Measurements from ENCODE around the gene ZNF516.

The ZNF516 gene

GRCh38 chr18:76339246-76339620 is 155.8 kb downstream of the ZNF516 start:
- no peak for DNase-seq (ENCODE audit: low read depth)

GRCh38 chr18:76338619-76339245 is 156.3 kb downstream of the ZNF516 start:
- DNase-seq (ENCODE audit: low read depth): no peak

GRCh38 chr18:76338088-76338487 is 157.0 kb downstream of the ZNF516 start:
- DNase-seq (ENCODE audit: low read depth): no peak

- no peak for DNase-seq (ENCODE audit: low read depth)
Observed at GRCh38 chr18:76335859-76336640, 159.0 kb downstream of the ZNF516 start.

- DNase-seq (ENCODE audit: low read depth): no peak
Observed at GRCh38 chr18:76328140-76328539, 166.9 kb downstream of the ZNF516 start.

- DNase-seq (ENCODE audit: low read depth): no peak
Observed at GRCh38 chr18:76323891-76324290, 171.2 kb downstream of the ZNF516 start.

GRCh38 chr18:76322686-76323085 is 172.4 kb downstream of the ZNF516 start:
- DNase-seq (ENCODE audit: low read depth): no peak

GRCh38 chr18:76319366-76319765 is 175.7 kb downstream of the ZNF516 start:
- no peak for DNase-seq (ENCODE audit: low read depth)

GRCh38 chr18:76318607-76319006 is 176.4 kb downstream of the ZNF516 start:
- DNase-seq (ENCODE audit: low read depth): no peak

GRCh38 chr18:76317136-76317535 is 177.9 kb downstream of the ZNF516 start:
- DNase-seq (ENCODE audit: low read depth): no peak

- DNase-seq (ENCODE audit: low read depth): no peak
Observed at GRCh38 chr18:76315722-76316230, 179.3 kb downstream of the ZNF516 start.

GRCh38 chr18:76314496-76314895 is 180.5 kb downstream of the ZNF516 start:
- no peak for DNase-seq (ENCODE audit: low read depth)

GRCh38 chr18:76314015-76314414 is 181.0 kb downstream of the ZNF516 start:
- no peak for DNase-seq (ENCODE audit: low read depth)

All from activated gamma-delta T cell treated with anti-CD3 and anti-CD28 coated beads, Interleukin-2, amount 50 U/mL, for 16 hours (primary cell).